ENCODE data around the gene PLIN3. TPM values are rescaled to one million over a fixed set of nuclear protein-coding genes. Genes with fewer than 3 reads are reported as not detected.
"Not testable (repeated sequence)": the region's sequence is repeated elsewhere in the genome, so short reads cannot be mapped to it uniquely, and the experiment has no call there.

Gene PLIN3
- total and polyA plus RNA-seq, 5 donors from 2014 or later: 26.5 to 35.6 (median 31.2) TPM

GRCh38 chr19:4884993-4885392, 17.5 kb upstream of the PLIN3 start:
- not testable (repeated sequence) for H3K27ac ChIP-seq (ENCODE audit: insufficient read depth, low read length, poor library complexity, severe bottlenecking); H3K36me3 ChIP-seq (ENCODE audit: control insufficient read depth, insufficient read depth, low read length); H3K4me3 Mint-ChIP-seq; ATAC-seq (ENCODE audit: low read depth in 2 of 2); H3K27me3 ChIP-seq (ENCODE audit: control insufficient read depth, insufficient read depth, low read length); H3K4me1 ChIP-seq (ENCODE audit: control insufficient read depth, insufficient read depth, low read length, poor library complexity, severe bottlenecking); H3K9me3 Mint-ChIP-seq; H3K27ac Mint-ChIP-seq; H3K9me3 ChIP-seq (ENCODE audit: control insufficient read depth in 2 of 2, low read length in 2 of 2); DNase-seq; H3K36me3 Mint-ChIP-seq; H3K4me1 Mint-ChIP-seq; H3K4me3 ChIP-seq (ENCODE audit: low read depth, low read length); H3K27me3 Mint-ChIP-seq

DNA sequence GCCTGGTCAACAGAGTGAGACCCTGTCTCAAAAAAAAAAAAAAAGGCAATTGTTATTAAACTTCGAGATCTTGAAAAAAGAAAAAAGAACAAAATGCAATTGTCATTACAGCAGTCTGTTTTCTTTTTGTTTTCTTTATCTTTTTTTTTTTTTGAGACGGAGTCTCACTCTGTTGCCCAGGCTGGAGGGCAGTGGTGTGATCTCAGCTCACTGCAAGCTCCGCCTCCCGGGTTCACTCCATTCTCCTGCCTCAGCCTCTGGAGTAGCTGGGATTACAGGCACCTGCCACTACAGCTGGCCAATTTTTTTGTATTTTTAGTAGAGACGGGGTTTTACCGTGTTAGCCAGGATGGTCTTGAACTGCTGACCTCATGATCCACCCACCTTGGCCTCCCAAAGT, 15.4 kb upstream of the PLIN3 start:
- not testable (repeated sequence) for H3K9me3 Mint-ChIP-seq; ATAC-seq (ENCODE audit: low read depth in 2 of 2)

DNA sequence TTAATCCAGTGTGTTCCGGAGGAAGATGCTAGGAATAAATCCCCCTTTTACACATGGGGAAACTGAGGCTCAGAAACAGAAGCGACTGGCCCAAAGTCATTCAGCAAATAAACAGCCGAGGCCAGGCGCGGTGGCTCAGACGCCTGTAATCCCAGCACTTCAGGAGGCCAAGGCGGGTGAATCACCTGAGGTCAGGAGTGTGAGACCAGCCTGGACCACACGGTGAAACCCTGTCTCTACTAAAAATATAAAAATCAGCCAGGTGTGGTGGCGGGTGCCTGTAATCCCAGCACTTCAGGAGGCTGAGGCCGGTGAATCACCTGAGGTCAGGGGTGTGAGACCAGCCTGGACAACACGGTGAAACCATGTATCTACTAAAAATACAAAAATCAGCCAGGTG, 11.6 kb upstream of the PLIN3 start:
- peaks cover 11% of the 10 kb centered on the region for H3K4me1 ChIP-seq (ENCODE audit: control insufficient read depth, insufficient read depth, low read length, poor library complexity, severe bottlenecking)
- H3K27me3 ChIP-seq (ENCODE audit: control insufficient read depth, insufficient read depth, low read length): no peaks in the 10 kb centered on the region
- Mint-ChIP-seq H3K4me3 (no peak overlapping the region), H3K4me1 (peaks cover 0 to 8% (median 0%) of the 10 kb centered on the region in 4 donors), H3K27me3 (peaks cover 8% of the 10 kb centered on the region), H3K36me3 (no peaks in the 10 kb centered on the region), H3K27ac (peak overlapping the region in 1 of 3 donors; percentile 25), H3K9me3 (no peaks in the 10 kb centered on the region)
- no peaks in the 10 kb centered on the region for H3K36me3 ChIP-seq (ENCODE audit: control insufficient read depth, insufficient read depth, low read length)
- DNase-seq (no peak), ATAC-seq (ENCODE audit: low read depth in 2 of 2) (no peak)
- no peak overlapping the region for H3K4me3 ChIP-seq (ENCODE audit: low read depth, low read length)
- H3K9me3 ChIP-seq (ENCODE audit: control insufficient read depth in 2 of 2, low read length in 2 of 2): no peaks in the 10 kb centered on the region
- H3K27ac ChIP-seq (ENCODE audit: insufficient read depth, low read length, poor library complexity, severe bottlenecking): no peak overlapping the region

More for the DNA sequence above, 15.4 kb upstream of the PLIN3 start:
- H3K27ac Mint-ChIP-seq; H3K4me1 Mint-ChIP-seq; H3K27me3 ChIP-seq (ENCODE audit: control insufficient read depth, insufficient read depth, low read length); H3K27me3 Mint-ChIP-seq; H3K9me3 ChIP-seq (ENCODE audit: control insufficient read depth in 2 of 2, low read length in 2 of 2); H3K4me3 Mint-ChIP-seq; H3K4me1 ChIP-seq (ENCODE audit: control insufficient read depth, insufficient read depth, low read length, poor library complexity, severe bottlenecking); DNase-seq; H3K36me3 Mint-ChIP-seq; H3K4me3 ChIP-seq (ENCODE audit: low read depth, low read length); H3K27ac ChIP-seq (ENCODE audit: insufficient read depth, low read length, poor library complexity, severe bottlenecking); H3K36me3 ChIP-seq (ENCODE audit: control insufficient read depth, insufficient read depth, low read length): not testable (repeated sequence)

DNA sequence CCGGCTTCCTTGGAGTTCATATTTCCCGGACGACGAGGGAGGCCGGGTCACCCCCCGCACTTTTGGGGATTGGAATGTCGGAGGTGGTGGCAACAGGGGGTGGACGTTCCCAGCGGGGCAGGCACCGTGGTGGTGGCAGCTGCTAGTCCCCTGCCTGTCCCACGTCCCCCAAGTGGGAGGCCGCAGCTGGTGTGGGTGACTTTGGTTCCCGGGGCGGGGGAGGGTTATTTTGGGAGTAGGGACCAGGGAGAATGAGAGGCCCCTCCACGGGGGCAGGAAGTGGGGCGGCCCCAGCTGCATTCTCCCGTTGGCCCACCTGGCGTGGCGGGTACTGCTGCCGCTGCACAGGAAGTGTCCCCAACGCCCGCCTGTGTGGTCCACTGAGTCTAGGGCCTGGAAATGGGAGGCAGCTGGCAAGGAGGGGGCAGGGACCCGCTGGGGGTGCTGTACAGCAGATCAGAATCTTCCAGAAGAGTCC, 11.1 kb upstream of the PLIN3 start:
- no peaks in the 10 kb centered on the region for H3K9me3 ChIP-seq (ENCODE audit: control insufficient read depth in 2 of 2, low read length in 2 of 2)
- peaks cover 11% of the 10 kb centered on the region for H3K4me1 ChIP-seq (ENCODE audit: control insufficient read depth, insufficient read depth, low read length, poor library complexity, severe bottlenecking)
- ATAC-seq (ENCODE audit: low read depth in 2 of 2) (no peak), DNase-seq (no peak)
- H3K4me3 ChIP-seq (ENCODE audit: low read depth, low read length): no peak overlapping the region
- no peak overlapping the region for H3K27ac ChIP-seq (ENCODE audit: insufficient read depth, low read length, poor library complexity, severe bottlenecking)
- H3K27me3 ChIP-seq (ENCODE audit: control insufficient read depth, insufficient read depth, low read length): no peaks in the 10 kb centered on the region
- no peaks in the 10 kb centered on the region for H3K36me3 ChIP-seq (ENCODE audit: control insufficient read depth, insufficient read depth, low read length)
- peaks cover 0 to under 1% (median 0%) of the 10 kb centered on the region in 7 donors for H3K9me3 Mint-ChIP-seq
- H3K4me3 Mint-ChIP-seq: no peak overlapping the region
- H3K36me3 Mint-ChIP-seq: no peaks in the 10 kb centered on the region
- H3K27ac Mint-ChIP-seq: peak overlapping the region in 1 of 3 donors; percentile 25
- peaks cover 12% of the 10 kb centered on the region for H3K27me3 Mint-ChIP-seq
- H3K4me1 Mint-ChIP-seq: peaks cover 0 to 8% (median 0%) of the 10 kb centered on the region in 4 donors

DNA sequence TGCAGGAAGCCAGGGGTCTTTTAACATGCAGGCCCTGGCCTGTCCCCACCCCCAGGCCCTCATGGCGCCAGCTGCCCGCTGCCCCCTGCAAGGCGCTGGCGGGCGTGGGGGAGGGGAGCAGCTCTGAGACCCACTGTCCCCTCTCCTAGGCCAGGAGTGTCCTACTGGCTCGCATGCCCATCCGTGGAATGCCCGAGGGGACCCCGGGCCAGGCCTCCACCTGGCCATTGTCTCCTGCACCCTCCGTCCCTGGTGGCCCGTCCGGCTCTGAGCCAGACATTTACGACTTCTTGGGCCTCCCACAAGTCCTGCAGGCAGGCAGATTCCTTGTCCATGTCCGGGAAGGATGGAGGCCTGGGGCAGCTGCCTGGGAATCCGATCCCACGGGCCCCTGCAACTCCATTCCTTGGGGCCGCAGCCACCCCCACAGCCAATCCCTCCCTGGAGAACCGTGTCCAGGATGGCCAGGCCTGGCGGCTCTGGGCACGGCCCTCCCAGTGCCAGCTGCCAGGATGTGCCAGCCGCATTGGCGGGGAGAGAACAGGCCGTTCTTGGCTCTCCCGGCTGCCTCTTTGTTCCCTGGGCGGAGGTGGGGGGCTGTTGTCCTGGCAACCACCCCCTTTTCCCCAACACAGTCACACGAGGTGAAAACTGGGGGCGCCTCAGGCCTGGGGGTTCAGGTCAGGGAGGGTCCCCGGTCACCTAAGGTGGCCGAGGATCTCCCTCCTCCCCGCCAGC, 10.5 kb upstream of the PLIN3 start:
- H3K36me3 ChIP-seq (ENCODE audit: control insufficient read depth, insufficient read depth, low read length): no peaks in the 10 kb centered on the region
- H3K27ac ChIP-seq (ENCODE audit: insufficient read depth, low read length, poor library complexity, severe bottlenecking): no peak overlapping the region
- no peak overlapping the region for H3K4me3 Mint-ChIP-seq
- H3K4me1 Mint-ChIP-seq: peaks cover 0 to 8% (median 0%) of the 10 kb centered on the region in 4 donors
- peaks cover 0 to 2% (median 0%) of the 10 kb centered on the region in 7 donors for H3K9me3 Mint-ChIP-seq
- no peak overlapping the region for H3K27ac Mint-ChIP-seq
- H3K27me3 ChIP-seq (ENCODE audit: control insufficient read depth, insufficient read depth, low read length): no peaks in the 10 kb centered on the region
- DNase-seq (no peak), ATAC-seq (ENCODE audit: low read depth in 2 of 2) (no peak)
- no peaks in the 10 kb centered on the region for H3K9me3 ChIP-seq (ENCODE audit: control insufficient read depth in 2 of 2, low read length in 2 of 2)
- H3K4me3 ChIP-seq (ENCODE audit: low read depth, low read length): no peak overlapping the region
- H3K4me1 ChIP-seq (ENCODE audit: control insufficient read depth, insufficient read depth, low read length, poor library complexity, severe bottlenecking): peaks cover 11% of the 10 kb centered on the region
- H3K27me3 Mint-ChIP-seq: peaks cover 14% of the 10 kb centered on the region
- no peaks in the 10 kb centered on the region for H3K36me3 Mint-ChIP-seq

- Mint-ChIP-seq H3K27ac (peak overlapping the region in 2 of 3 donors; percentile 30 to 75), H3K27me3 (peaks cover 14% of the 10 kb centered on the region), H3K9me3 (peaks cover 0 to 2% (median 0%) of the 10 kb centered on the region in 7 donors), H3K4me3 (peak overlapping the region in 1 of 4 donors; percentile 33), H3K4me1 (peaks cover 0 to 10% (median 2%) of the 10 kb centered on the region in 4 donors), H3K36me3 (no peaks in the 10 kb centered on the region)
- no peak overlapping the region for H3K4me3 ChIP-seq (ENCODE audit: low read depth, low read length)
- H3K27ac ChIP-seq (ENCODE audit: insufficient read depth, low read length, poor library complexity, severe bottlenecking): no peak overlapping the region
- peaks cover 16% of the 10 kb centered on the region for H3K4me1 ChIP-seq (ENCODE audit: control insufficient read depth, insufficient read depth, low read length, poor library complexity, severe bottlenecking)
- H3K27me3 ChIP-seq (ENCODE audit: control insufficient read depth, insufficient read depth, low read length): no peaks in the 10 kb centered on the region
- H3K36me3 ChIP-seq (ENCODE audit: control insufficient read depth, insufficient read depth, low read length): no peaks in the 10 kb centered on the region
- ATAC-seq (ENCODE audit: low read depth in 2 of 2) (no peak), DNase-seq (no peak)
- H3K9me3 ChIP-seq (ENCODE audit: control insufficient read depth in 2 of 2, low read length in 2 of 2): no peaks in the 10 kb centered on the region
Observed at GRCh38 chr19:4873930-4874329, 6.5 kb upstream of the PLIN3 start.

- peaks cover 1 to 14% (median 5%) of the 10 kb centered on the region in 4 donors for H3K4me1 Mint-ChIP-seq
- H3K4me1 ChIP-seq (ENCODE audit: control insufficient read depth, insufficient read depth, low read length, poor library complexity, severe bottlenecking): peaks cover 15% of the 10 kb centered on the region
- no peaks in the 10 kb centered on the region for H3K9me3 ChIP-seq (ENCODE audit: control insufficient read depth in 2 of 2, low read length in 2 of 2)
- ATAC-seq (ENCODE audit: low read depth in 2 of 2) (no peak), DNase-seq (no peak)
- H3K27ac Mint-ChIP-seq: no peak overlapping the region
- H3K9me3 Mint-ChIP-seq: peaks cover 0 to 2% (median 0%) of the 10 kb centered on the region in 7 donors
- H3K36me3 Mint-ChIP-seq: no peaks in the 10 kb centered on the region
- H3K27me3 ChIP-seq (ENCODE audit: control insufficient read depth, insufficient read depth, low read length): no peaks in the 10 kb centered on the region
- H3K27me3 Mint-ChIP-seq: peaks cover 11% of the 10 kb centered on the region
- H3K4me3 Mint-ChIP-seq: no peak overlapping the region
- H3K36me3 ChIP-seq (ENCODE audit: control insufficient read depth, insufficient read depth, low read length): no peaks in the 10 kb centered on the region
- H3K4me3 ChIP-seq (ENCODE audit: low read depth, low read length): no peak overlapping the region
- H3K27ac ChIP-seq (ENCODE audit: insufficient read depth, low read length, poor library complexity, severe bottlenecking): no peak overlapping the region
Observed at GRCh38 chr19:4871711-4872110, 4.2 kb upstream of the PLIN3 start.

All from CD4-positive, CD25-positive, alpha-beta regulatory T cell (primary cell).